DOHH2 (cell line): ENCODE results near the gene KRT10.

ENCODE experiments used
- EZH2phosphoT487 ChIP-seq: fragments of 200-600 bp; sonication (generic); IDR thresholded peaks from 2 replicates; pipeline ENCODE4 v1.6.1; 2017; ENCODE audit warnings: borderline replicate concordance, mild to moderate bottlenecking, antibody characterized with exemption, low read length, moderate library complexity, mixed read lengths
- TF ChIP-seq, protein P1 (sequence below): fragments of 200-600 bp; sonication (generic); IDR thresholded peaks from one replicate; pipeline ENCODE4 v1.5.1; 2014; ENCODE audit warnings: antibody characterized with exemption, mild to moderate bottlenecking, low read depth, low read length; ENCODE audit not compliant: poor library complexity, severe bottlenecking

DNA sequence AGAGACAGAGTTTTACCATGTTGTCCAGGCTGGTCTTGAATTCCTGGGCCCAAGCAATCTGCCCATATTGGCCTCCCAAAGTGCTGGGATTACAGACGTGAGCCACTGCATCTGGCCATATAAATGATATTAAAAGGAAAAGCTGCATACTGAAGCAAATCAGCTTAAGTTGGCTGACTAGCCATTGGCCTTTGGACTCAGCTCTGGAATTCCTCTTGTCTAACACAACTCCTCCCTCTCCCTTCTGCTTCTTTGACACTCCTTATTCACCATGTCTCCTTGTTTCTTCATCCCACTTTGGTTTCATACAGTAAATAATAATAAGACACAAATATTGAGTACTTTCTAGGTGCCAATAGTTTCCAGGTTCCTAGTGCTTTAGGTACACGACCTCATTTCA is 37.1 kb upstream of the KRT10 start:
- TF ChIP-seq, protein P1, sequence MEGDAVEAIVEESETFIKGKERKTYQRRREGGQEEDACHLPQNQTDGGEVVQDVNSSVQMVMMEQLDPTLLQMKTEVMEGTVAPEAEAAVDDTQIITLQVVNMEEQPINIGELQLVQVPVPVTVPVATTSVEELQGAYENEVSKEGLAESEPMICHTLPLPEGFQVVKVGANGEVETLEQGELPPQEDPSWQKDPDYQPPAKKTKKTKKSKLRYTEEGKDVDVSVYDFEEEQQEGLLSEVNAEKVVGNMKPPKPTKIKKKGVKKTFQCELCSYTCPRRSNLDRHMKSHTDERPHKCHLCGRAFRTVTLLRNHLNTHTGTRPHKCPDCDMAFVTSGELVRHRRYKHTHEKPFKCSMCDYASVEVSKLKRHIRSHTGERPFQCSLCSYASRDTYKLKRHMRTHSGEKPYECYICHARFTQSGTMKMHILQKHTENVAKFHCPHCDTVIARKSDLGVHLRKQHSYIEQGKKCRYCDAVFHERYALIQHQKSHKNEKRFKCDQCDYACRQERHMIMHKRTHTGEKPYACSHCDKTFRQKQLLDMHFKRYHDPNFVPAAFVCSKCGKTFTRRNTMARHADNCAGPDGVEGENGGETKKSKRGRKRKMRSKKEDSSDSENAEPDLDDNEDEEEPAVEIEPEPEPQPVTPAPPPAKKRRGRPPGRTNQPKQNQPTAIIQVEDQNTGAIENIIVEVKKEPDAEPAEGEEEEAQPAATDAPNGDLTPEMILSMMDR, result no peak
- no peak for TF ChIP-seq EZH2phosphoT487
